Effector memory CD4-positive, alpha-beta T cell (primary cell): ENCODE results near the gene AKT1S1.
A peak's percentile ranks its signal among the peaks of the same experiment; 100 is the strongest.

ENCODE experiments used
- DNase-seq, 3 donors: peaks; one replicate each; pipeline ENCODE4 v3.0.0-alpha.2; 2020
- H3K27ac ChIP-seq: 2 replicates; pipeline ENCODE4 v1.7.0; 2013; ENCODE audit warnings: mild to moderate bottlenecking, low read length, moderate library complexity; ENCODE audit not compliant: insufficient read depth, poor library complexity, severe bottlenecking
- H3K27me3 ChIP-seq: replicated peaks from 2 replicates; pipeline ENCODE4 v1.7.0; 2013; ENCODE audit warnings: mild to moderate bottlenecking, low read length; ENCODE audit not compliant: insufficient read depth, control insufficient read depth, poor library complexity, severe bottlenecking
- H3K36me3 ChIP-seq: 2 replicates; pipeline ENCODE4 v1.7.0; 2013; ENCODE audit warnings: mild to moderate bottlenecking, low read length, moderate library complexity; ENCODE audit not compliant: control insufficient read depth, insufficient read depth
- H3K4me1 ChIP-seq: 2 replicates; pipeline ENCODE4 v1.7.0; 2013; ENCODE audit warnings: low read length, mild to moderate bottlenecking; ENCODE audit not compliant: control insufficient read depth, insufficient read depth, poor library complexity, severe bottlenecking
- H3K4me3 ChIP-seq: 2 replicates; pipeline ENCODE4 v1.7.0; 2013; ENCODE audit warnings: low read length, low read depth, mild to moderate bottlenecking; ENCODE audit not compliant: insufficient read depth, poor library complexity, severe bottlenecking
- H3K9me3 ChIP-seq: 2 replicates; pipeline ENCODE4 v1.7.0; 2013; ENCODE audit warnings: mild to moderate bottlenecking, low read length, moderate library complexity; ENCODE audit not compliant: control insufficient read depth

The AKT1S1 gene

GRCh38 chr19:49866933-49867782 is 10.0 kb downstream of the AKT1S1 start, which contains the start of gene PNKP:
Gene PNKP, minus strand, starts transcription at chr19:49867576. Its CDS starts 372 bp downstream, at chr19:49867204.
- peaks cover 26% of the 10 kb centered on the region for H3K4me1 ChIP-seq
- H3K4me3 ChIP-seq, result peak within 1 kb of the TSS; percentile 76
- H3K36me3 ChIP-seq, result peaks cover 16% of the 10 kb centered on the region
- H3K27ac ChIP-seq, result peak within 1 kb of the TSS; percentile 84
- DNase-seq, result peak; percentile 75 to 81 (median 76)
- H3K27me3 ChIP-seq, result no peaks in the 10 kb centered on the region
- no peaks in the 10 kb centered on the region for H3K9me3 ChIP-seq

GRCh38 chr19:49864890-49865289 is 12.3 kb downstream of the AKT1S1 start:
- no peaks in the 10 kb centered on the region for H3K9me3 ChIP-seq
- no peaks in the 10 kb centered on the region for H3K27me3 ChIP-seq
- H3K36me3 ChIP-seq, result peaks cover 33% of the 10 kb centered on the region
- H3K4me3 ChIP-seq, result no peak overlapping the region
- peaks cover 19% of the 10 kb centered on the region for H3K4me1 ChIP-seq
- no peak overlapping the region for H3K27ac ChIP-seq
- no peak for DNase-seq

DNA sequence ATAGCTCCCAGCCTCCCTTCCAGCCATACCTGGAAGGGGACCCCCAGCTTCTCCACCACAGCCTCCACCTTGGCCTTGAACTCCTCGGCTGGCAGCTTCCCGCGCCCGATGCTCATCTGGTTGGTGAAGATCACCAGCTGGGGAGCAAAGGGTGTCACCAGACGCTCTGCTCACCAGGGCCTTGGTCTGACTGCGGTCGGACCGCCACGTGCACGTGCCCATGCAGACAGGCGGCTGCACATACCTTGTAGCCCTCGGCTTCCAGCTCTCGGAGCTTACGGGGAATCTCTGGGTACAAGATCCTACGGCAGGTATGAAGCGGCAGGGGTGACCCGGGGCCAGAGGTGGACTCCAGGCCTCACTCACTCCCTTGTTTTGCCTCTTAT is 13.2 kb downstream of the AKT1S1 start:
- H3K27ac ChIP-seq, result no peak overlapping the region
- H3K4me1 ChIP-seq, result peaks cover 16% of the 10 kb centered on the region
- peaks cover 37% of the 10 kb centered on the region for H3K36me3 ChIP-seq
- DNase-seq, result no peak
- no peak overlapping the region for H3K4me3 ChIP-seq
- no peaks in the 10 kb centered on the region for H3K9me3 ChIP-seq
- no peaks in the 10 kb centered on the region for H3K27me3 ChIP-seq

- H3K9me3 ChIP-seq, result no peaks in the 10 kb centered on the region
- no peaks in the 10 kb centered on the region for H3K27me3 ChIP-seq
- H3K27ac ChIP-seq, result no peak overlapping the region
- no peak overlapping the region for H3K4me3 ChIP-seq
- no peak for DNase-seq
- peaks cover 16% of the 10 kb centered on the region for H3K4me1 ChIP-seq
- H3K36me3 ChIP-seq, result peaks cover 42% of the 10 kb centered on the region
These were observed 13.8 kb downstream of the AKT1S1 start for GRCh38 chr19:49863254-49863934.

DNA sequence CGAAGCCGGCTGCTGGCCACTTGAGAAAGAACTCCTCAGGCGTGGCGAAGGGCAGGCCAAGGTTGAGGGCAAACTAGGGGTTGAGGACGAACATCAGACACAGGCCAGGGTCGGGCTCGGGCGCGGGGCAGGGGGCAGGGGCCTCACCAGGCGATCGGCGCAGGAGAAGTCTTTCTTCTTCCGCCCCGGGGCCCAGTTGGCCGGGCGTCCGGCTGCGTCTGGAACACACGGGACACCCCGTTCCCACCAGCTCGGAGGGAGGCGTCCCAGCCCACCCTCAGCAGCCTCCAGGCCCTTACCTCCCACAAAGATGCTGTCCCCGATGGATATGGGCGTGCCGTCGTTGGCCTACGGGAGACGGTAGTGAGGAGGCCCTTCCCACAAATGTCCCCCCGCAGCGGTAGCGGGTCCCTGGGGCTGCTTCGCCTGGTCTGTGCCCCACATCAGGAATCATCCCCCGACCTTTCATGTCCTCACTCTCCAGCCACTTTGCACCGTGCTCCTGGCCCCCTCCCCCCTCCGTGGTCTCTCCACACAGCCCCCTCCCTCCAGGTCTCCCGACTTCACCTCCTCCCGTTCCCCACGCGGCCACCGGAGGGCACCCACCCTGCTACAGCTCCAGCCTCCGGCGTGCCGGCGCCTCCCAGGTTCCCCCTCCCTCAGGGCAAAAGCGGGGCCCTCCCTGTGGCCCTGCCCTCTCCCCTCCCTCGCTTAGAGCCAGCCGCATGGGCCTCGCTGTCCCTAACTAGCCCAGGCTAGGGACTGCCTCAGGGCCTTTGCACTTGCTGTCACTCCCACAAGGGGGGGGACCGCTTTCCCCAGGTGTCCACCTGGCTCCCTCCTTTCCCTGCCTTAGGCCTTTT is 14.5 kb downstream of the AKT1S1 start:
- Histone ChIP-seq H3K27me3 (no peaks in the 10 kb centered on the region), H3K27ac (no peak overlapping the region), H3K4me1 (peaks cover 16% of the 10 kb centered on the region), H3K36me3 (peaks cover 49% of the 10 kb centered on the region), H3K9me3 (no peaks in the 10 kb centered on the region), H3K4me3 (no peak overlapping the region)
- no peak for DNase-seq

- no peaks in the 10 kb centered on the region for H3K27me3 ChIP-seq
- H3K27ac ChIP-seq, result no peak overlapping the region
- H3K36me3 ChIP-seq, result peaks cover 53% of the 10 kb centered on the region
- no peak for DNase-seq
- no peak overlapping the region for H3K4me3 ChIP-seq
- no peaks in the 10 kb centered on the region for H3K9me3 ChIP-seq
- peaks cover 8% of the 10 kb centered on the region for H3K4me1 ChIP-seq
These were observed 15.4 kb downstream of the AKT1S1 start for GRCh38 chr19:49861541-49862378.

GRCh38 chr19:49861107-49861506 is 16.0 kb downstream of the AKT1S1 start:
- H3K4me1 ChIP-seq, result peaks cover 1% of the 10 kb centered on the region
- H3K27ac ChIP-seq, result no peak overlapping the region
- no peak for DNase-seq
- H3K27me3 ChIP-seq, result no peaks in the 10 kb centered on the region
- H3K9me3 ChIP-seq, result no peaks in the 10 kb centered on the region
- peaks cover 57% of the 10 kb centered on the region for H3K36me3 ChIP-seq
- no peak overlapping the region for H3K4me3 ChIP-seq

DNA sequence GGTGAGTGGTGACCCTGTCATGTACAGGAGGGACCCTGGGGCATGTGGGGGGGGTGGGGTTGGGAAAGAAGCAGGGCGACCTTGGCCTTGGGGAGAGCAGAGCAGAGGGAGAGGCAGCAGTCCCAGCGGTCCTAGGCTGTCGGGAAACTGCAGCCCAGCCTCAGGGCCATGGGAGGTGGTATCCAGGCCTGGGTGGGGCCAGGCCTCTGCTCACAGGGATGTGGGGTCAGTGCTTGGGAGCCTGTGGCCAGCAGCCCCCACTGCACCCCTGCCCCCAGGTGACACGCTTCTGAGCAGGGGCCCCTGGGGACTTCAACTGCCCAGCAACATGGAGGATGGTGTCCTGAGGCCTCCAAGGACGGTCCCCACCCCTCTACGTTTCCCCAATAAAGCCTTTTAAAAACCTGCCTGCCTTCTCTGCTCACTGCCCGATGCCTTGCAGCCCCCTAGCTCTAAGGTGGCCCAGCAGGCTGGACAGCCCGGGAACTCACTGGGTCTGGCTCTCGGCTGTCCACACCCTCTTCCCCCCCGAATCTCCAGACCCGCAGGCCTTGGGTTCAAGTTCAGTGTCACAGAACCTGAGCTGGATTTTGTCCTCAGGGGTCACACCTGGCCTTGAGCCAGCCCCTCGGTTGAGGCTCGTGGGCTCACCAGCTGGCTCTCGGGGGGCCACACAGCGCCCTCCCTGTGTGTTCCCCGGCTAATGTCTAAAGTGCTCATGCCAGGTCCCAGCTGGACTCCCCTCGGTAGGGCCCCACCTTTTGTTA is 16.6 kb downstream of the AKT1S1 start:
- Histone ChIP-seq H3K9me3 (no peaks in the 10 kb centered on the region), H3K36me3 (peaks cover 63% of the 10 kb centered on the region), H3K4me1 (no peaks in the 10 kb centered on the region), H3K27ac (no peak overlapping the region), H3K4me3 (no peak overlapping the region), H3K27me3 (no peaks in the 10 kb centered on the region)
- no peak for DNase-seq
